HG02678 (cell line): ENCODE measurements around the gene FGF21.
"Not testable (repeated sequence)": the region's sequence is repeated elsewhere in the genome, so short reads cannot be mapped to it uniquely, and the experiment has no call there.

Experiments
- ATAC-seq: cut with Tn5 transposase; IDR thresholded peaks from one replicate; pipeline ENCODE4 v1.9.1; 2021; ENCODE audit warnings: mild to moderate bottlenecking, moderate library complexity; ENCODE audit not compliant: unreplicated experiment

Gene FGF21

GRCh38 chr19:48755084-48755641 lies at the start of gene FGF21:
TSS of gene FGF21 (plus strand) at chr19:48755524. CDS start at chr19:48756237, 713 bp downstream.
- ATAC-seq = no peak

GRCh38 chr19:48708471-48708870 lies 46.9 kb upstream of the FGF21 start:
- no peak for ATAC-seq

- no peak for ATAC-seq
Observed at GRCh38 chr19:48711106-48711662, 44.1 kb upstream of the FGF21 start.

GRCh38 chr19:48713041-48713863 lies 42.1 kb upstream of the FGF21 start:
- no peak for ATAC-seq

GRCh38 chr19:48713864-48714755 lies 41.2 kb upstream of the FGF21 start:
- peak; percentile 87 for ATAC-seq

- no peak for ATAC-seq
Observed at GRCh38 chr19:48714759-48715675, 40.3 kb upstream of the FGF21 start.

GRCh38 chr19:48715681-48716171 lies 39.6 kb upstream of the FGF21 start:
- ATAC-seq = no peak

GRCh38 chr19:48716562-48717291 lies 38.6 kb upstream of the FGF21 start:
- ATAC-seq = no peak

GRCh38 chr19:48718106-48718505 lies 37.2 kb upstream of the FGF21 start:
- ATAC-seq = not testable (repeated sequence)

GRCh38 chr19:48718711-48719231 lies 36.6 kb upstream of the FGF21 start:
- ATAC-seq = no peak

- ATAC-seq = no peak
Observed at GRCh38 chr19:48719263-48720171, 35.8 kb upstream of the FGF21 start, which contains the start of gene MAMSTR. TSS of gene MAMSTR (minus strand) at chr19:48719725. CDS start at chr19:48719031, 694 bp downstream.

GRCh38 chr19:48720251-48720612 lies 35.1 kb upstream of the FGF21 start:
- no peak for ATAC-seq

- peak; percentile 81 for ATAC-seq
Observed at GRCh38 chr19:48720613-48721296, 34.6 kb upstream of the FGF21 start.

GRCh38 chr19:48722196-48722708 lies 33.1 kb upstream of the FGF21 start:
- no peak for ATAC-seq

- ATAC-seq = no peak
Observed at GRCh38 chr19:48724796-48725753, 30.2 kb upstream of the FGF21 start.

- ATAC-seq = no peak
Observed at GRCh38 chr19:48726556-48726955, 28.8 kb upstream of the FGF21 start.
